K562 (cell line): Measurements from ENCODE around the gene GIT2. TPM values are rescaled to one million over a fixed set of nuclear protein-coding genes. Genes with fewer than 3 reads are reported as not detected.

Source experiments
- CREB1 ChIP-seq, 2 experiments: sonication (generic) in 1 of 2; formaldehyde crosslinking in 1 of 2; IDR thresholded peaks; 2 replicates each; pipeline versions ENCODE4 v1.6.1 to v1.8.0; 2012 to 2022; ENCODE audit warnings: inconsistent platforms in 1 of 2, mild to moderate bottlenecking in 1 of 2, missing genetic modification reagents in 1 of 2, moderate library complexity in 1 of 2
- ELF1 ChIP-seq: fragments of 200-800 bp; sonication (Bioruptor generic); IDR thresholded peaks from 2 replicates; pipeline ENCODE4 v1.6.1; 2016; ENCODE audit warnings: missing genetic modification characterization, missing compliant biosample characterization
- ILK ChIP-seq: fragments of 450-650 bp; IDR thresholded peaks from 2 replicates; pipeline ENCODE4 v1.6.1; 2016; ENCODE audit warnings: missing genetic modification characterization, low read depth, mild to moderate bottlenecking, missing compliant biosample characterization, moderate library complexity, borderline replicate concordance
- KLF16 ChIP-seq: IDR thresholded peaks from 2 replicates; pipeline ENCODE4 v1.6.1; 2016; ENCODE audit warnings: antibody characterized with exemption
- NCOA1 ChIP-seq: fragments of 450-650 bp; IDR thresholded peaks from 2 replicates; pipeline ENCODE4 v1.6.1; 2016; ENCODE audit warnings: low read depth
- NEUROD1 ChIP-seq: fragments of 150-350 bp; IDR thresholded peaks from 2 replicates; pipeline ENCODE4 v1.6.1; 2014; ENCODE audit warnings: borderline replicate concordance, low read length, low read depth; ENCODE audit not compliant: partially characterized antibody
- SMAD3 ChIP-seq: fragments of 450-650 bp; formaldehyde crosslinking; conservative IDR thresholded peaks from 2 replicates; pipeline ENCODE4 v1.4.0; 2020; ENCODE audit warnings: mild to moderate bottlenecking
- TBP ChIP-seq: optimal IDR thresholded peaks from 2 replicates; pipeline ENCODE3; 2011; ENCODE audit warnings: low read depth, low read length, improper control_type of control experiment
- ZC3H8 ChIP-seq: fragments of 450-650 bp; IDR thresholded peaks from 2 replicates; pipeline ENCODE4 v1.6.1; 2017
- ZNF12 ChIP-seq: sonication (generic); formaldehyde crosslinking; IDR thresholded peaks from 2 replicates; pipeline ENCODE4 v1.4.0; 2020; ENCODE audit warnings: mild to moderate bottlenecking, missing genetic modification reagents
- ZNF354B ChIP-seq: fragments of 250-450 bp; sonication (Bioruptor Pico); IDR thresholded peaks from 2 replicates; pipeline ENCODE4 v1.4.0; 2020
- ZNF717 ChIP-seq: fragments of 250-450 bp; sonication (Bioruptor Pico); IDR thresholded peaks from 2 replicates; pipeline ENCODE4 v1.5.0; 2021
- polyA plus RNA-seq, 8 experiments: library from polyadenylated mRNA; depleted of rRNA in 4 of 8; stranded (reverse) in 5 of 8; unstranded in 3 of 8; fragments of >200 nt; fragmentation: Nextera tagmentation in 2 of 8; fragmentation: Illumina TruSeq in 1 of 8; extraction: Ambion mirVana in 2 of 8; extraction: Trizol in 1 of 8; gene quantifications; 2 replicates each; pipeline versions ENCODE4 v1.2.1 to v1.2.3, GENCODE V29; 2011 to 2014; ENCODE audit warnings: inconsistent platforms in 1 of 8, missing spikeins in 1 of 8
- total RNA-seq, 7 experiments: library from RNA; depleted of rRNA in 6 of 7; stranded (reverse); fragments of >200 nt in 6 of 7; fragmentation: Illumina TruSeq in 2 of 7; extraction: Trizol in 2 of 7; gene quantifications; 2 replicates each; pipeline versions ENCODE4 v1.2.1 to v1.2.3, GENCODE V29; 2011 to 2021; ENCODE audit warnings: low replicate concordance in 1 of 7
- TF ChIP-seq, protein P1 (sequence below), 2 experiments: fragments of 450-650 bp; IDR thresholded peaks; 2 replicates each; pipeline ENCODE4 v1.6.1; 2016; ENCODE audit warnings: mild to moderate bottlenecking in 2 of 2, borderline replicate concordance in 1 of 2, low read depth in 1 of 2, moderate library complexity in 1 of 2
- TF ChIP-seq, protein P2 (sequence below): fragments of 450-650 bp; IDR thresholded peaks from 2 replicates; pipeline ENCODE4 v1.6.1; 2016; ENCODE audit warnings: antibody characterized with exemption
- TF ChIP-seq, protein P3 (sequence below): fragments of 250-450 bp; sonication (Bioruptor Pico); IDR thresholded peaks from 2 replicates; pipeline ENCODE4 v1.6.1; 2021; ENCODE audit warnings: mild to moderate bottlenecking

Gene GIT2
- total and polyA plus RNA-seq, 9 of the 15 experiments (the other 6 are each of a cell fraction or from before 2014, with no cell fraction given) = 4.0 to 30.4 (median 23.5) TPM

DNA sequence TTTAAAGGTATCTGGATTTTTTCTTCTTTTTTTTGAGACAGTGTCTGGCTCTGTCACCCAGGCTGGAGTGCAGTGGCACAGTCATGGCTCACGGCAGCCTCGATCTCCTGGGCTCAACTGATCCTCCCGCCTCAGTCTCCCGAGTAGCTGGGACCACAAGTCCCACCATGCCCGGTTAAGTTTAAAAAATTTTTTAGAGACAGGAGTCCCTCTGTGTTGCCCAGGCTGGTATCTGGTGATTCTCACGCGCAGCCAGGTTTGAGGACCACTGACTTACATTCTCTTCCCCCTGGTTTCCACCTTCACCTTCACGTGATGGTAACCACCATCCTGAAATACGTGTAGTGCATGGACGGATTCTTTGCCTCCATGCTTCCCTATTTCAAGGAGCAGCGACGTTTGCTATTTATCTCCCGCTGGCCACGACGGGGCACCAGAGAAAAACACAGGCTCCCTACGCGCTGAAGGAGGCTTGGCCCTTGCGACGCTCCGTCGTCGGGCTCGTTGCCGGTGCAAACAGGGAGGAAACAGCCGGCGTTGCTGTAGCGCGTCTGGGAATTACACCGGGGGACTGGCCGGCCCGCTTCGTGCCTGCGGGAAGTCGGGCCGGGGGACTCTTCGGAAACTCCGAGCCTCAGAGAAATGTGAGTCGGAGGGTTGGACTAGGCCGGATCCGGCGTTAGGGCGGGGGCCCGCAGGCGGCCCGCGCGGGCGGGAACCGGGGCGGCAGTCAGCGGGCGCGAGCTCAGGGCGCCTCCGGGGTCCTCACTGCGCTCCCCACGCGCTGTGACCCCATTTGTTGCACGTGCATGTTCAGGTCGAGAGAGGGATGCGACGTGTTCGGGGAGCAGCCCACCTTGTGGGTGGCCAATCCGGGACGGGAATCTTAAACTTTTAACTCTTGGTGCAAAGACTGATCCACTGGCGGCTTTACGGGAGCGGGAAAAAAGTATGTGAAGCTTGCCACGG lies 96.1 kb downstream of the GIT2 start, which contains the start of gene TCHP (continued):
- TF ChIP-seq, protein P1, sequence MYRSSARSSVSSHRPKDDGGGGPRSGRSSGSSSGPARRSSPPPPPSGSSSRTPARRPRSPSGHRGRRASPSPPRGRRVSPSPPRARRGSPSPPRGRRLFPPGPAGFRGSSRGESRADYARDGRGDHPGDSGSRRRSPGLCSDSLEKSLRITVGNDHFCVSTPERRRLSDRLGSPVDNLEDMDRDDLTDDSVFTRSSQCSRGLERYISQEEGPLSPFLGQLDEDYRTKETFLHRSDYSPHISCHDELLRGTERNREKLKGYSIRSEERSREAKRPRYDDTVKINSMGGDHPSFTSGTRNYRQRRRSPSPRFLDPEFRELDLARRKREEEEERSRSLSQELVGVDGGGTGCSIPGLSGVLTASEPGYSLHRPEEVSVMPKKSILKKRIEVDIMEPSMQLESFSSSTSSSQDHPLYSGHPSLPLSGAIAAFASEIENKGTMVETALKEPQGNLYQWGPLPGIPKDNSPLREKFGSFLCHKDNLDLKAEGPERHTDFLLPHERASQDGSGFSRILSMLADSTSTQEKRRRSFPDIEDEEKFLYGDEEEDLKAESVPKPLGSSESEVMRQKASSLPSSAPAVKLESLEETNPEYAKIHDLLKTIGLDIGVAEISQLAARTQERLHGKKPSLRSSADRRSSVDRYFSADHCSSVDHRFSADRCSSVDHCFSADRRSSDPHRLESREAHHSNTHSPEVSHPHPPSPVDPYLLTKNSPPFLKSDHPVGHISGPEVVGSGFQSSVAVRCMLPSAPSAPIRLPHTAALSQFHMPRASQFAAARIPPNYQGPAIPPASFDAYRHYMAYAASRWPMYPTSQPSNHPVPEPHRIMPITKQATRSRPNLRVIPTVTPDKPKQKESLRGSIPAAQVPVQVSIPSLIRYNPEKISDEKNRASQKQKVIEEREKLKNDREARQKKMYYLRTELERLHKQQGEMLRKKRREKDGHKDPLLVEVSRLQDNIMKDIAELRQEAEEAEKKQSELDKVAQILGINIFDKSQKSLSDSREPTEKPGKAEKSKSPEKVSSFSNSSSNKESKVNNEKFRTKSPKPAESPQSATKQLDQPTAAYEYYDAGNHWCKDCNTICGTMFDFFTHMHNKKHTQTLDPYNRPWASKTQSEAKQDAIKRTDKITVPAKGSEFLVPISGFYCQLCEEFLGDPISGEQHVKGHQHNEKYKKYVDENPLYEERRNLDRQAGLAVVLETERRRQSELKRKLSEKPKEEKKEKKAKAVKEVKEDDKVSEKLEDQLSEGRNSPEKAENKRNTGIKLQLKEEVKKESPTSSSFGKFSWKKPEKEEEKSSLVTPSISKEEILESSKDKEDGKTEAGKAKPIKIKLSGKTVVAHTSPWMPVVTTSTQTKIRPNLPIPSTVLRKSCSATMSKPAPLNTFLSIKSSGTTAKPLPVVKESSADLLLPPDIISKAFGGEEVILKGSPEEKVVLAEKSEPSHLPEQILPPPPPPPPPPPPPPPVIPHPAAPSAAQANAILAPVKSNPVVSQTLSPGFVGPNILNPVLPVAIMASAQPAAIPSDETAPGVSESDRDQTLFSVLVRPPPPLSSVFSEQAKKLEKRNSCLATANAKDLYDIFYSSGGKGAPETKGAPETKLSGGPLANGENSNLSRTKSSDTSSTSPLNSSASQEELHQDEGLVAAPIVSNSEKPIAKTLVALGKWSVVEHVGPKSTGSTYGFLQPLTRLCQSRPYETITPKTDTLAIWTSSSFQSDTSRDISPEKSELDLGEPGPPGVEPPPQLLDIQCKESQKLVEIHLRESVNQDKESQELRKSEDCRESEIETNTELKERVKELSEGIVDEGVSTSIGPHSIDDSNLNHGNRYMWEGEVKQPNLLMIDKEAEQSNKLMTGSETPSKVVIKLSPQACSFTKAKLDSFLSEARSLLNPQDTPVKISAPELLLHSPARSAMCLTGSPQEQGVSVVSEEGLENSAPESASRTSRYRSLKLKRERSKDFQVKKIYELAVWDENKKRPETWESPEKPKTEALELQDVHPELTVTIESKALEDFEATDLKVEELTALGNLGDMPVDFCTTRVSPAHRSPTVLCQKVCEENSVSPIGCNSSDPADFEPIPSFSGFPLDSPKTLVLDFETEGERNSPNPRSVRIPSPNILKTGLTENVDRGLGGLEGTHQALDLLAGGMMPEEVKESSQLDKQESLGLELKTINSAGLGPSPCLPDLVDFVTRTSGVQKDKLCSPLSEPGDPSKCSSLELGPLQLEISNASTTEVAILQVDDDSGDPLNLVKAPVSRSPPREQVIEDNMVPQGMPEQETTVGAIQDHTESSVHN (IDR thresholded peaks at IDR 0.05; ENCODE audit: borderline replicate concordance in 1 of 2, low read depth in 1 of 2) = no peak
- TF ChIP-seq CREB1 (IDR thresholded peaks at IDR 0.05) (peak; percentile 60), CREB1 (CRISPR knock-in tag; IDR thresholded peaks at IDR 0.05) (peak; percentile 74), NEUROD1 (no peak), TBP (peak; percentile 78), ZNF717 (CRISPR knock-in tag) (no peak), SMAD3 (no peak), ZC3H8 (no peak), ELF1 (tag) (no peak; the same call in 1 of the 2 replicates), ZNF12 (CRISPR knock-in tag) (no peak), KLF16 (peak; percentile 87), NCOA1 (no peak), ZNF354B (CRISPR knock-in tag) (no peak), ILK (tag) (no peak)
- TF ChIP-seq, protein P2, sequence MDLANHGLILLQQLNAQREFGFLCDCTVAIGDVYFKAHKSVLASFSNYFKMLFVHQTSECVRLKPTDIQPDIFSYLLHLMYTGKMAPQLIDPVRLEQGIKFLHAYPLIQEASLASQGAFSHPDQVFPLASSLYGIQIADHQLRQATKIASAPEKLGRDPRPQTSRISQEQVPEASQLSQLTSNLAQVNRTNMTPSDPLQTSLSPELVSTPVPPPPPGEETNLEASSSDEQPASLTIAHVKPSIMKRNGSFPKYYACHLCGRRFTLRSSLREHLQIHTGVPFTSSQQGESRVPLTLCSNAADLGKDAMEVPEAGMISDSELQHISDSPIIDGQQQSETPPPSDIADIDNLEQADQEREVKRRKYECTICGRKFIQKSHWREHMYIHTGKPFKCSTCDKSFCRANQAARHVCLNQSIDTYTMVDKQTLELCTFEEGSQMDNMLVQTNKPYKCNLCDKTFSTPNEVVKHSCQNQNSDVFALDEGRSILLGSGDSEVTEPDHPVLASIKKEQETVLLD = peak; percentile 75
- TF ChIP-seq, protein P3, sequence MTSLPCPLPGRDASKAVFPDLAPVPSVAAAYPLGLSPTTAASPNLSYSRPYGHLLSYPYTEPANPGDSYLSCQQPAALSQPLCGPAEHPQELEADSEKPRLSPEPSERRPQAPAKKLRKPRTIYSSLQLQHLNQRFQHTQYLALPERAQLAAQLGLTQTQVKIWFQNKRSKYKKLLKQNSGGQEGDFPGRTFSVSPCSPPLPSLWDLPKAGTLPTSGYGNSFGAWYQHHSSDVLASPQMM = no peak
